Iris pigment epithelial cell (primary cell): ENCODE data around the gene TYSND1.
"Not testable (repeated sequence)": the region's sequence is repeated elsewhere in the genome, so short reads cannot be mapped to it uniquely, and the experiment has no call there.

Experiments
- DNase-seq: peaks from one replicate; pipeline ENCODE4 v3.0.0-alpha.2; 2011; ENCODE audit warnings: low read depth

The TYSND1 gene

GRCh38 chr10:70132098-70133029, 14.1 kb downstream of the TYSND1 start, which contains the start of gene AIFM2:
AIFM2 (minus strand) TSS chr10:70132825; CDS start chr10:70124084, 8,741 bp downstream.
- DNase-seq = peak; percentile 65

GRCh38 chr10:70131560-70131937, 15.0 kb downstream of the TYSND1 start:
- no peak for DNase-seq

- DNase-seq = peak; percentile 66
Measured at GRCh38 chr10:70130878-70131559, 15.5 kb downstream of the TYSND1 start.

GRCh38 chr10:70126700-70127395, 19.7 kb downstream of the TYSND1 start:
- DNase-seq = no peak

- no peak for DNase-seq
Measured at GRCh38 chr10:70125918-70126552, 20.5 kb downstream of the TYSND1 start.

- no peak for DNase-seq
Measured at GRCh38 chr10:70124918-70125317, 21.6 kb downstream of the TYSND1 start.

GRCh38 chr10:70124415-70124814, 22.1 kb downstream of the TYSND1 start:
- DNase-seq = no peak

- no peak for DNase-seq
Measured at GRCh38 chr10:70123817-70124216, 22.7 kb downstream of the TYSND1 start.

- not testable (repeated sequence) for DNase-seq
Measured at GRCh38 chr10:70123166-70123565, 23.3 kb downstream of the TYSND1 start.

- DNase-seq = peak; percentile 63
Measured at GRCh38 chr10:70122742-70123141, 23.8 kb downstream of the TYSND1 start.

- no peak for DNase-seq
Measured at GRCh38 chr10:70121281-70121949, 25.1 kb downstream of the TYSND1 start.

GRCh38 chr10:70120417-70120816, 26.1 kb downstream of the TYSND1 start:
- DNase-seq = no peak

GRCh38 chr10:70119623-70120022, 26.9 kb downstream of the TYSND1 start:
- DNase-seq = no peak

GRCh38 chr10:70119197-70119596, 27.3 kb downstream of the TYSND1 start:
- DNase-seq = no peak

GRCh38 chr10:70118196-70118595, 28.3 kb downstream of the TYSND1 start:
- DNase-seq = no peak

- DNase-seq = no peak
Measured at GRCh38 chr10:70117646-70118045, 28.9 kb downstream of the TYSND1 start.

- no peak for DNase-seq
Measured at GRCh38 chr10:70115948-70116682, 30.4 kb downstream of the TYSND1 start.

- no peak for DNase-seq
Measured at GRCh38 chr10:70114902-70115301, 31.6 kb downstream of the TYSND1 start.

GRCh38 chr10:70112071-70112470, 34.4 kb downstream of the TYSND1 start:
- no peak for DNase-seq

GRCh38 chr10:70111496-70111895, 35.0 kb downstream of the TYSND1 start:
- DNase-seq = no peak
